K562 (cell line): ENCODE measurements around the gene PSMC3IP. TPM values are rescaled to one million over a fixed set of nuclear protein-coding genes. Genes with fewer than 3 reads are reported as not detected.

Source experiments
- AFF4 ChIP-seq: sonication (generic); formaldehyde crosslinking; IDR thresholded peaks from 2 replicates; pipeline ENCODE4 v1.8.0; 2023; ENCODE audit warnings: mild to moderate bottlenecking, missing genetic modification reagents
- COPS2 ChIP-seq: fragments of 450-650 bp; conservative IDR thresholded peaks from 2 replicates; pipeline ENCODE4 v1.6.1; 2016; ENCODE audit warnings: mild to moderate bottlenecking, moderate library complexity
- DPF2 ChIP-seq: fragments of 450-650 bp; IDR thresholded peaks from 2 replicates; pipeline ENCODE4 v1.6.1; 2016
- EP400 ChIP-seq: fragments of 450-650 bp; IDR thresholded peaks from 2 replicates; pipeline ENCODE4 v1.6.1; 2017; ENCODE audit warnings: antibody characterized with exemption, mild to moderate bottlenecking, moderate library complexity
- FOXK1 ChIP-seq: sonication (generic); formaldehyde crosslinking; IDR thresholded peaks from 2 replicates; pipeline ENCODE4 v1.8.0; 2022; ENCODE audit warnings: missing genetic modification reagents, mild to moderate bottlenecking, borderline replicate concordance
- FOXK2 ChIP-seq, 2 experiments: fragments of 450-650 bp; IDR thresholded peaks in 1 of 2; conservative IDR thresholded peaks in 1 of 2; 2 replicates each; pipeline ENCODE4 v1.6.1; 2016; ENCODE audit warnings: low read depth in 2 of 2, mild to moderate bottlenecking in 1 of 2
- HDAC6 ChIP-seq: IDR thresholded peaks from 2 replicates; pipeline ENCODE4 v1.6.1; 2012; ENCODE audit warnings: low read depth, mild to moderate bottlenecking, control low read depth, inconsistent platforms, low read length, moderate library complexity
- KDM4B ChIP-seq, 2 experiments: fragments of 450-650 bp in 1 of 2; sonication (generic) in 1 of 2; IDR thresholded peaks; 2 replicates each; pipeline ENCODE4 v1.6.1; 2016 to 2017; ENCODE audit warnings: borderline replicate concordance in 2 of 2, antibody characterized with exemption in 1 of 2, low read depth in 1 of 2, mild to moderate bottlenecking in 1 of 2
- MXD1 ChIP-seq: fragments of 250-450 bp; sonication (Bioruptor Pico); IDR thresholded peaks from 2 replicates; pipeline ENCODE4 v1.8.0; 2021; ENCODE audit warnings: borderline replicate concordance, mild to moderate bottlenecking, moderate library complexity; ENCODE audit not compliant: poor library complexity, severe bottlenecking
- NCOA1 ChIP-seq: fragments of 450-650 bp; IDR thresholded peaks from 2 replicates; pipeline ENCODE4 v1.6.1; 2016; ENCODE audit warnings: low read depth
- NELFE ChIP-seq: IDR thresholded peaks from 2 replicates; pipeline ENCODE4 v1.6.1; 2011; ENCODE audit warnings: mild to moderate bottlenecking; ENCODE audit not compliant: insufficient read depth, insufficient read length
- PRDM10 ChIP-seq: fragments of 450-650 bp; IDR thresholded peaks from 2 replicates; pipeline ENCODE4 v1.6.1; 2018; ENCODE audit not compliant: partially characterized antibody
- RBM15 ChIP-seq: fragments of 200-400 bp; formaldehyde crosslinking; IDR thresholded peaks from 2 replicates; pipeline ENCODE4 v1.6.1; 2018; ENCODE audit warnings: mild to moderate bottlenecking, low read length, moderate library complexity; ENCODE audit not compliant: insufficient read depth
- SNIP1 ChIP-seq: fragments of 450-650 bp; IDR thresholded peaks from 2 replicates; pipeline ENCODE4 v1.7.1; 2017; ENCODE audit warnings: low read depth, mild to moderate bottlenecking
- SNRNP70 ChIP-seq: fragments of 200-400 bp; formaldehyde crosslinking; optimal IDR thresholded peaks from 2 replicates; pipeline ENCODE3; 2017; ENCODE audit warnings: low read depth, low read length
- TRIM28 ChIP-seq: fragments of 450-650 bp; IDR thresholded peaks from 2 replicates; pipeline ENCODE4 v1.6.1; 2017
- WHSC1 ChIP-seq: IDR thresholded peaks from one replicate; pipeline ENCODE4 v1.6.1; 2012; ENCODE audit warnings: low read length, control low read depth, inconsistent platforms
- ZNF184 ChIP-seq: sonication (generic); formaldehyde crosslinking; IDR thresholded peaks from 2 replicates; pipeline ENCODE4 v1.5.0; 2020; ENCODE audit warnings: missing genetic modification reagents
- ZNF239 ChIP-seq: fragments of 250-450 bp; sonication (Bioruptor Pico); IDR thresholded peaks from 2 replicates; pipeline ENCODE4 v1.4.0; 2020; ENCODE audit warnings: mild to moderate bottlenecking
- ZNF395 ChIP-seq: fragments of 200-800 bp; sonication (Bioruptor generic); IDR thresholded peaks from 2 replicates; pipeline ENCODE4 v1.6.1; 2017; ENCODE audit warnings: missing genetic modification characterization, missing compliant biosample characterization
- ZNF77 ChIP-seq: fragments of 250-450 bp; sonication (Bioruptor Pico); IDR thresholded peaks from 2 replicates; pipeline ENCODE4 v1.5.0; 2020
- ZNF79 ChIP-seq: fragments of 250-450 bp; sonication (Bioruptor Pico); IDR thresholded peaks from 2 replicates; pipeline ENCODE4 v1.4.0; 2020; ENCODE audit warnings: low read depth, mild to moderate bottlenecking, moderate library complexity
- polyA plus RNA-seq, 8 experiments: library from polyadenylated mRNA; depleted of rRNA in 4 of 8; stranded (reverse) in 5 of 8; unstranded in 3 of 8; fragments of >200 nt; fragmentation: Nextera tagmentation in 2 of 8; fragmentation: Illumina TruSeq in 1 of 8; extraction: Ambion mirVana in 2 of 8; extraction: Trizol in 1 of 8; gene quantifications; 2 replicates each; pipeline versions ENCODE4 v1.2.1 to v1.2.3, GENCODE V29; 2011 to 2014; ENCODE audit warnings: inconsistent platforms in 1 of 8, missing spikeins in 1 of 8
- total RNA-seq, 7 experiments: library from RNA; depleted of rRNA in 6 of 7; stranded (reverse); fragments of >200 nt in 6 of 7; fragmentation: Illumina TruSeq in 2 of 7; extraction: Trizol in 2 of 7; gene quantifications; 2 replicates each; pipeline versions ENCODE4 v1.2.1 to v1.2.3, GENCODE V29; 2011 to 2021; ENCODE audit warnings: low replicate concordance in 1 of 7

Gene PSMC3IP
- total and polyA plus RNA-seq, 9 of the 15 experiments (the other 6 are each of a cell fraction or from before 2014, with no cell fraction given), result 13.8 to 65.6 (median 32.8) TPM

- TF ChIP-seq COPS2 (no peak), FOXK2 (conservative IDR thresholded peaks at IDR 0.05 in 1 of 2, IDR thresholded peaks at IDR 0.05 in 1 of 2; ENCODE audit: low read depth in 2 of 2) (peak in 1 of 2 experiments; percentile 41; a peak in 2 of 4 replicates), ZNF395 (CRISPR knock-in tag) (no peak), EP400 (peak; percentile 92; the same call in 1 of the 2 replicates), TRIM28 (no peak), DPF2 (no peak), RBM15 (no peak), ZNF77 (CRISPR knock-in tag) (no peak), SNRNP70 (no peak), NELFE (no peak), NCOA1 (no peak; the same call in 1 of the 2 replicates), AFF4 (CRISPR knock-in tag) (no peak), HDAC6 (no peak), KDM4B (IDR thresholded peaks at IDR 0.05; ENCODE audit: borderline replicate concordance in 2 of 2, low read depth in 1 of 2) (no peak), PRDM10 (peak; percentile 84), ZNF239 (CRISPR knock-in tag) (0 out of 2 replicates have a peak, but pooled peaks have one; percentile 26), WHSC1 (no peak), ZNF184 (CRISPR knock-in tag) (no peak), ZNF79 (CRISPR knock-in tag) (no peak), FOXK1 (no peak), SNIP1 (no peak), MXD1 (peak; percentile 48)
These were observed 41.5 kb downstream of the PSMC3IP start, which contains the start of gene NAGLU (continued) for GRCh38 chr17:42536048-42536371.
